Cardiac muscle cell (in vitro differentiated cells and primary cell): ENCODE results near the gene KRT74. TPM values are rescaled to one million over a fixed set of nuclear protein-coding genes. Genes with fewer than 3 reads are reported as not detected.

Source experiments
- DNase-seq, 2 donors: peaks; one replicate each; pipeline versions ENCODE4 v3.0.0 to v3.0.0-alpha.2; 2010 to 2017; ENCODE audit warnings: low read depth in 1 of 2, low spot score in 1 of 2
- H3K27ac ChIP-seq: fragments of 200-600 bp; sonication (generic); 2 replicates; pipeline ENCODE4 v1.5.1; 2016
- H3K27me3 ChIP-seq: fragments of 200-600 bp; sonication (generic); 2 replicates; pipeline ENCODE4 v1.6.0; 2016; ENCODE audit warnings: control low read depth
- H3K36me3 ChIP-seq: fragments of 200-600 bp; sonication (generic); 2 replicates; pipeline ENCODE4 v1.5.1; 2016; ENCODE audit warnings: control low read depth
- H3K4me1 ChIP-seq: fragments of 200-600 bp; sonication (generic); 2 replicates; pipeline ENCODE4 v1.8.1; 2017; ENCODE audit warnings: low read depth, mild to moderate bottlenecking, mixed run types
- H3K4me3 ChIP-seq: fragments of 200-600 bp; sonication (generic); 2 replicates; pipeline ENCODE4 v1.5.1; 2016; ENCODE audit warnings: mild to moderate bottlenecking
- H3K9me3 ChIP-seq: fragments of 200-600 bp; sonication (generic); 2 replicates; pipeline ENCODE4 v1.5.1; 2017; ENCODE audit warnings: low read depth, mild to moderate bottlenecking, control low read depth
- polyA plus RNA-seq: library from polyadenylated mRNA; unstranded; fragments of >200 nt; fragmentation: Nextera tagmentation; extraction: Ambion mirVana; gene quantifications from 2 replicates; pipeline ENCODE4 v1.2.1, GENCODE V29; 2016
- total RNA-seq: library from RNA; depleted of rRNA; stranded (reverse); fragments of >200 nt; gene quantifications from 2 replicates; pipeline ENCODE4 v1.2.3, GENCODE V29; 2016
- TF ChIP-seq, protein P1 (sequence below): IDR thresholded peaks from 2 replicates; pipeline ENCODE4 v1.5.1; 2012; ENCODE audit warnings: low read depth, mild to moderate bottlenecking, low read length

Gene KRT74
- total and polyA plus RNA-seq, 2 experiments from 2014 or later, result not detected

DNA sequence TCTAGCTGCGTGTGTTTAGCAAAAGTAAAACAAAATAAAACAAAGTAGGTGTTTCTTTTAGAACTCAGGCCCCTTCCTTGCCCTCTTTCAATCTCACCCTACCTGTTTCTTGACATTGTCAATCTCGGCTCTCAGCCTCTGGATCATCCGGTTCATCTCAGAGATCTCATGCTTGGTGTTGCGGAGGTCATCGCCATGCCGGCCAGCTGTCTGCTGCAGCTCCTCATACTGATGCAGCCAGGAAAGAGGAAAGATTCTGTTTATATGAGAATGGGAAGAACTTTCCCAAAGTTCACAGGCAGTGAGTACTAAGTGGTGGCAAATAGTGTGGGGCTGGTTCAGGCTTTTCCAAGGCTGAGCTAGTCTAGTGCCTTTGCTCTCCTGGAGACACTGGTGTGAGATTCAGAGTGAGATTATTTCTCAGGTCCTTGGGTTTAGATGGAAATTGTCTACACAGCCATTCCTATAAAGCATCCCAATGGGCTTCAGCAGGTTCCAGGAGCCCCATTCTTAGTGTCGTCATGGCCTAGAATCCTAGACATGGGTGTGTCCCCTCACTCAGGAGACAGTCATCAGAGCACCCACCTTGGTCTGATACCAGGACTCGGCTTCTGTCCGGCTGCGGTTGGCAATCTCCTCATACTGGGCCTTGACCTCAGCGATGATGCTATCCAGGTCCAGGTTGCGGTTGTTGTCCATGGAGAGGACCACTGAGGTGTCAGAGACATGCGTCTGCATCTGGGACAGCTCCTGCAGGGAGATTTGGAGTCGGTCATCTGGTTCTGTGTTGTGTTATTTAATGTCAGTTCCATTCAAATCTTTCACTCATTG lies 56.4 kb downstream of the KRT74 start:
- no peak for DNase-seq
- no peak overlapping the region for H3K27ac ChIP-seq
- H3K27me3 ChIP-seq, result peaks cover 3% of the 10 kb centered on the region
- no peak overlapping the region for H3K4me3 ChIP-seq
- TF ChIP-seq, protein P1, sequence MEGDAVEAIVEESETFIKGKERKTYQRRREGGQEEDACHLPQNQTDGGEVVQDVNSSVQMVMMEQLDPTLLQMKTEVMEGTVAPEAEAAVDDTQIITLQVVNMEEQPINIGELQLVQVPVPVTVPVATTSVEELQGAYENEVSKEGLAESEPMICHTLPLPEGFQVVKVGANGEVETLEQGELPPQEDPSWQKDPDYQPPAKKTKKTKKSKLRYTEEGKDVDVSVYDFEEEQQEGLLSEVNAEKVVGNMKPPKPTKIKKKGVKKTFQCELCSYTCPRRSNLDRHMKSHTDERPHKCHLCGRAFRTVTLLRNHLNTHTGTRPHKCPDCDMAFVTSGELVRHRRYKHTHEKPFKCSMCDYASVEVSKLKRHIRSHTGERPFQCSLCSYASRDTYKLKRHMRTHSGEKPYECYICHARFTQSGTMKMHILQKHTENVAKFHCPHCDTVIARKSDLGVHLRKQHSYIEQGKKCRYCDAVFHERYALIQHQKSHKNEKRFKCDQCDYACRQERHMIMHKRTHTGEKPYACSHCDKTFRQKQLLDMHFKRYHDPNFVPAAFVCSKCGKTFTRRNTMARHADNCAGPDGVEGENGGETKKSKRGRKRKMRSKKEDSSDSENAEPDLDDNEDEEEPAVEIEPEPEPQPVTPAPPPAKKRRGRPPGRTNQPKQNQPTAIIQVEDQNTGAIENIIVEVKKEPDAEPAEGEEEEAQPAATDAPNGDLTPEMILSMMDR, result no peak
- H3K36me3 ChIP-seq, result no peaks in the 10 kb centered on the region
- no peaks in the 10 kb centered on the region for H3K4me1 ChIP-seq
- no peaks in the 10 kb centered on the region for H3K9me3 ChIP-seq

GRCh38 chr12:52515927-52516831 lies 57.5 kb downstream of the KRT74 start:
- Histone ChIP-seq H3K27ac (no peak overlapping the region), H3K27me3 (peaks cover 3% of the 10 kb centered on the region), H3K9me3 (no peaks in the 10 kb centered on the region), H3K4me3 (no peak overlapping the region), H3K36me3 (no peaks in the 10 kb centered on the region), H3K4me1 (no peaks in the 10 kb centered on the region)
- TF ChIP-seq, protein P1, result no peak
- DNase-seq, result peak in 1 of 2 donors; percentile 69

Other genes with a start within 250 kb of the KRT74 start
- 0.12 TPM in 1 of 2 replicates, not detected in the other for gene KRT85, start 206.4 kb downstream of the KRT74 start, total RNA-seq
- not detected in 2 replicates for gene KRT85, start 206.4 kb downstream of the KRT74 start, polyA plus RNA-seq
- not detected in 2 replicates for gene KRT84, start 188.2 kb downstream of the KRT74 start, total RNA-seq
- gene KRT84, start 188.2 kb downstream of the KRT74 start, polyA plus RNA-seq, result not detected in 2 replicates
- gene KRT82, start 167.5 kb downstream of the KRT74 start, total RNA-seq, result not detected in 2 replicates
- not detected in 2 replicates for gene KRT82, start 167.5 kb downstream of the KRT74 start, polyA plus RNA-seq
- gene KRT75, start 139.5 kb downstream of the KRT74 start, total RNA-seq, result not detected in 2 replicates
- gene KRT75, start 139.5 kb downstream of the KRT74 start, polyA plus RNA-seq, result not detected in 2 replicates
- gene KRT6B, start 121.7 kb downstream of the KRT74 start, total RNA-seq, result not detected in 2 replicates
- 0.13 TPM in 1 of 2 replicates, not detected in the other for gene KRT6B, start 121.7 kb downstream of the KRT74 start, polyA plus RNA-seq
- gene KRT6C, start 100.0 kb downstream of the KRT74 start, total RNA-seq, result not detected in 2 replicates
- gene KRT6C, start 100.0 kb downstream of the KRT74 start, polyA plus RNA-seq, result not detected in 2 replicates
- gene KRT6A, start 80.6 kb downstream of the KRT74 start, total RNA-seq, result not detected in 2 replicates
- 0.22 TPM in 1 of 2 replicates, not detected in the other for gene KRT6A, start 80.6 kb downstream of the KRT74 start, polyA plus RNA-seq
- not detected in 2 replicates for gene KRT5, start 53.4 kb downstream of the KRT74 start, total RNA-seq
- 0.23 TPM in 1 of 2 replicates, not detected in the other for gene KRT5, start 53.4 kb downstream of the KRT74 start, polyA plus RNA-seq
- not detected in 2 replicates for gene KRT71, start 20.7 kb downstream of the KRT74 start, total RNA-seq
- not detected in 2 replicates for gene KRT71, start 20.7 kb downstream of the KRT74 start, polyA plus RNA-seq
- not detected in 2 replicates for gene KRT72, start 27.6 kb upstream of the KRT74 start, total RNA-seq
- not detected in 2 replicates for gene KRT72, start 27.6 kb upstream of the KRT74 start, polyA plus RNA-seq
- gene KRT73, start 44.7 kb upstream of the KRT74 start, total RNA-seq, result not detected in 2 replicates
- not detected in 2 replicates for gene KRT73, start 44.7 kb upstream of the KRT74 start, polyA plus RNA-seq
- gene KRT2, start 78.4 kb upstream of the KRT74 start, total RNA-seq, result not detected in 2 replicates
- not detected in 2 replicates for gene KRT2, start 78.4 kb upstream of the KRT74 start, polyA plus RNA-seq
- not detected in 2 replicates for gene KRT1, start 106.6 kb upstream of the KRT74 start, total RNA-seq
- not detected in 2 replicates for gene KRT1, start 106.6 kb upstream of the KRT74 start, polyA plus RNA-seq
- gene KRT77, start 129.7 kb upstream of the KRT74 start, total RNA-seq, result not detected in 2 replicates
- not detected in 2 replicates for gene KRT77, start 129.7 kb upstream of the KRT74 start, polyA plus RNA-seq
- gene KRT76, start 203.5 kb upstream of the KRT74 start, total RNA-seq, result not detected in 2 replicates
- not detected in 2 replicates for gene KRT76, start 203.5 kb upstream of the KRT74 start, polyA plus RNA-seq
- not detected in 2 replicates for gene KRT3, start 222.3 kb upstream of the KRT74 start, total RNA-seq
- not detected in 2 replicates for gene KRT3, start 222.3 kb upstream of the KRT74 start, polyA plus RNA-seq
- not detected in 2 replicates for gene KRT4, start 240.3 kb upstream of the KRT74 start, total RNA-seq
- not detected in 2 replicates for gene KRT4, start 240.3 kb upstream of the KRT74 start, polyA plus RNA-seq